ENCODE results near the gene CCDC106. TPM values are rescaled to one million over a fixed set of nuclear protein-coding genes. Genes with fewer than 3 reads are reported as not detected.

Gene CCDC106
- total and polyA plus RNA-seq, 2 experiments from 2014 or later, result 12.0 to 15.2 TPM

DNA sequence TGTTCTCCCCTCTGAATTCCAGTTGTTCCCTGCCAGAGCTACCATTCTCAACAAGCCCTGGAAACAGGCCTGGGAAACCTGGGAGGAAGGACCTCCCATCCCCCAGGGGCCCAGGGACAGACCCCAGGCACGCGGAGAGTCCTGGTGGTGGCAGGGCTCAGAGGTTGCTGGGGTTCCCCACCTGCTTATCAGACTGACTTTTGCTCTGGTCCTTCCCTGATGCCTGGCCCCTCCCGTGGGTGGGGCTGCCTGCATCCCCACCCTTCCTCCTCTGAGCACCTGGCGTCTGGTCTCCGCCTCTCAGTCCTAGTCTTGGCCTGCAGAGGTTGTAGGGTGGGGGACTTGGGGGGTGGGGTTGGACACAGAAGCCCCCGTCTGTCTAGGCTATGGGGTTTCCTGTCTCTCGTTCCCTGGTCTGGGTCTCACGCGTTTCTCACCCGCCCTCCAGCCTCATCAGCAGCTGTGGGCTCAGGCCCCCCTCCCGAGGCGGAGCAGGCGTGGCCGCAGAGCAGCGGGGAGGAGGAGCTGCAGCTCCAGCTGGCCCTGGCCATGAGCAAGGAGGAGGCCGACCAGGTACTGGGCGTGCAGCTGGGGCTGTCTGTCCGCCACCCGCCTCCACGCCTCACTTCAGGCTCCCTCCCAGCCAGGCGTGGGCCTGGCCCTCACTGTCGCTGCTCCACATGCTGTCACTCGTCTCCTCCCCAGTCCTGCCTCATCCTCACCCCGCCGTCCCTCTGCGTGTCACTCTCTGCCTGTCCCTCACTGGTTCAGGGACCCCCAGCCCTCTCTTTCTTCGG is 40.6 kb downstream of the CCDC106 start:
- 76 to 78% methylated on average over 17 to 27 of the region's 27 CpGs for WGBS, 2 experiments (ENCODE audit: low coverage in 1 of 2, low lambda C conversion rate in 2 of 2, missing lambda C conversion rate in 2 of 2)
- DNase-seq, result no peak
- no peaks in the 10 kb centered on the region for H4K20me1 ChIP-seq (ENCODE audit: insufficient read depth)
- no peaks in the 10 kb centered on the region for H3K27me3 ChIP-seq (replicated peaks; ENCODE audit: insufficient read depth)
- H3K9ac ChIP-seq, result no peak overlapping the region
- no peaks in the 10 kb centered on the region for H3F3A ChIP-seq (ENCODE audit: insufficient read depth)
- H3K36me3 ChIP-seq (ENCODE audit: low read depth), result no peaks in the 10 kb centered on the region; the same call in 1 of the 2 replicates
- H3K9me2 ChIP-seq (ENCODE audit: insufficient read depth), result no peaks in the 10 kb centered on the region
- H3K4me1 ChIP-seq (ENCODE audit: insufficient read depth), result no peaks in the 10 kb centered on the region
- no peaks in the 10 kb centered on the region for H3K9me3 ChIP-seq (ENCODE audit: low read depth)
- peaks cover 48% of the 10 kb centered on the region for H3K79me2 ChIP-seq (ENCODE audit: insufficient read depth)
- in situ Hi-C loops (cut with MboI), result no loop called here
- H3K4me3 ChIP-seq, result no peak overlapping the region
- H3K27ac ChIP-seq, result no peak overlapping the region
- TF ChIP-seq EZH2 (IDR thresholded peaks at IDR 0.05; ENCODE audit: insufficient read depth, poor library complexity, severe bottlenecking) (no peak), EZH2phosphoT487 (IDR thresholded peaks at IDR 0.05; ENCODE audit: insufficient read depth, low read depth) (no peak)
- no peak overlapping the region for H2AFZ ChIP-seq
- no peak overlapping the region for H3K4me2 ChIP-seq (ENCODE audit: unreplicated experiment)

GRCh38 chr19:55689411-55690108 is 41.5 kb downstream of the CCDC106 start:
- H3F3A ChIP-seq (ENCODE audit: insufficient read depth), result no peaks in the 10 kb centered on the region
- no peaks in the 10 kb centered on the region for H3K9me2 ChIP-seq (ENCODE audit: insufficient read depth)
- no peaks in the 10 kb centered on the region for H4K20me1 ChIP-seq (ENCODE audit: insufficient read depth)
- no peak overlapping the region for H3K27ac ChIP-seq
- in situ Hi-C loops (cut with MboI), result no loop called here
- H3K27me3 ChIP-seq (replicated peaks; ENCODE audit: insufficient read depth), result no peaks in the 10 kb centered on the region
- TF ChIP-seq EZH2 (IDR thresholded peaks at IDR 0.05; ENCODE audit: insufficient read depth, poor library complexity, severe bottlenecking) (no peak), EZH2phosphoT487 (IDR thresholded peaks at IDR 0.05; ENCODE audit: insufficient read depth, low read depth) (no peak)
- DNase-seq, result no peak
- no peak overlapping the region for H3K4me3 ChIP-seq
- WGBS, 2 experiments (ENCODE audit: low coverage in 1 of 2, low lambda C conversion rate in 2 of 2, missing lambda C conversion rate in 2 of 2), result 90 to 94% methylated on average over 21 to 35 of the region's 35 CpGs
- H3K4me2 ChIP-seq (ENCODE audit: unreplicated experiment), result no peak overlapping the region
- no peaks in the 10 kb centered on the region for H3K4me1 ChIP-seq (ENCODE audit: insufficient read depth)
- H3K9ac ChIP-seq, result no peak overlapping the region
- H3K79me2 ChIP-seq (ENCODE audit: insufficient read depth), result peaks cover 39% of the 10 kb centered on the region
- no peak overlapping the region for H2AFZ ChIP-seq
- no peaks in the 10 kb centered on the region for H3K36me3 ChIP-seq (ENCODE audit: low read depth)
- no peaks in the 10 kb centered on the region for H3K9me3 ChIP-seq (ENCODE audit: low read depth)

- Histone ChIP-seq H3K9me3 (ENCODE audit: low read depth) (no peaks in the 10 kb centered on the region), H3K4me2 (ENCODE audit: unreplicated experiment) (no peak overlapping the region), H3K9ac (no peak overlapping the region), H3K27me3 (replicated peaks; ENCODE audit: insufficient read depth) (no peaks in the 10 kb centered on the region), H3K36me3 (ENCODE audit: low read depth) (no peaks in the 10 kb centered on the region), H3K27ac (no peak overlapping the region), H3K79me2 (ENCODE audit: insufficient read depth) (peaks cover 32% of the 10 kb centered on the region), H3K4me1 (ENCODE audit: insufficient read depth) (no peaks in the 10 kb centered on the region), H4K20me1 (ENCODE audit: insufficient read depth) (no peaks in the 10 kb centered on the region), H2AFZ (no peak overlapping the region), H3K4me3 (no peak overlapping the region), H3F3A (ENCODE audit: insufficient read depth) (no peaks in the 10 kb centered on the region), H3K9me2 (ENCODE audit: insufficient read depth) (no peaks in the 10 kb centered on the region)
- 92% methylated on average over 24 of the region's 25 CpGs for WGBS, 2 experiments (ENCODE audit: low coverage in 1 of 2, low lambda C conversion rate in 2 of 2, missing lambda C conversion rate in 2 of 2)
- TF ChIP-seq EZH2 (IDR thresholded peaks at IDR 0.05; ENCODE audit: insufficient read depth, poor library complexity, severe bottlenecking) (no peak), EZH2phosphoT487 (IDR thresholded peaks at IDR 0.05; ENCODE audit: insufficient read depth, low read depth) (no peak)
- in situ Hi-C loops (cut with MboI), result no loop called here
- no peak for DNase-seq
These were observed 42.2 kb downstream of the CCDC106 start for GRCh38 chr19:55690109-55690768.

- Histone ChIP-seq H3K4me2 (ENCODE audit: unreplicated experiment) (no peak overlapping the region), H3K9ac (no peak overlapping the region), H3K9me2 (ENCODE audit: insufficient read depth) (no peaks in the 10 kb centered on the region), H3K4me1 (ENCODE audit: insufficient read depth) (no peaks in the 10 kb centered on the region), H4K20me1 (ENCODE audit: insufficient read depth) (no peaks in the 10 kb centered on the region), H3K36me3 (ENCODE audit: low read depth) (peaks cover 3% of the 10 kb centered on the region; the same call in 1 of the 2 replicates), H3F3A (ENCODE audit: insufficient read depth) (no peaks in the 10 kb centered on the region), H3K4me3 (no peak overlapping the region), H3K27ac (no peak overlapping the region), H2AFZ (no peak overlapping the region), H3K27me3 (replicated peaks; ENCODE audit: insufficient read depth) (no peaks in the 10 kb centered on the region), H3K79me2 (ENCODE audit: insufficient read depth) (peaks cover 25% of the 10 kb centered on the region), H3K9me3 (ENCODE audit: low read depth) (no peaks in the 10 kb centered on the region)
- TF ChIP-seq EZH2phosphoT487 (IDR thresholded peaks at IDR 0.05; ENCODE audit: insufficient read depth, low read depth) (no peak), EZH2 (IDR thresholded peaks at IDR 0.05; ENCODE audit: insufficient read depth, poor library complexity, severe bottlenecking) (no peak)
- DNase-seq, result no peak
- in situ Hi-C loops (cut with MboI), result no loop called here
- WGBS, 2 experiments (ENCODE audit: low coverage in 1 of 2, low lambda C conversion rate in 2 of 2, missing lambda C conversion rate in 2 of 2), result 88 to 89% methylated on average over 17 to 31 of the region's 31 CpGs
These were observed 42.9 kb downstream of the CCDC106 start for GRCh38 chr19:55690769-55691545.

Data from GM23248 (cell line).